ENCODE measurements around the gene ZSWIM4. TPM values are rescaled to one million over a fixed set of nuclear protein-coding genes. Genes with fewer than 3 reads are reported as not detected.

The ZSWIM4 gene
- polyA plus RNA-seq, 3 donors = 0.19 to 1.1 (median 0.23) TPM

- DNase-seq = no peak
- H3K4me3 ChIP-seq (replicated peaks in 1 of 3; ENCODE audit: low read depth in 2 of 3, low read length in 3 of 3) = no peak overlapping the region
- H3K79me2 ChIP-seq (ENCODE audit: insufficient read depth, low read length) = no peaks in the 10 kb centered on the region
- H3K9me3 Mint-ChIP-seq = peaks cover 0 to 3% (median 0%) of the 10 kb centered on the region in 7 donors
- intact Hi-C loops (cut with micrococcal nuclease) = loop anchor here in 1 of 2 donors (5.0 kb wide), 1 partner anchor 83 kb away; no protein-coding TSS in a partner anchor
- WGBS (ENCODE audit: insufficient coverage) = 94% methylated on average over 9 of the region's 18 CpGs
- peaks cover 25 to 33% of the 10 kb centered on the region in 2 donors for H3K4me1 ChIP-seq (ENCODE audit: control insufficient read depth in 1 of 2, insufficient read depth in 2 of 2, low read length in 2 of 2)
- no peak overlapping the region for H3K9ac ChIP-seq (ENCODE audit: insufficient read depth, low read length, poor library complexity, severe bottlenecking)
- H3K36me3 ChIP-seq (replicated peaks in 1 of 2; ENCODE audit: control insufficient read depth in 1 of 2, insufficient read depth in 2 of 2, low read length in 2 of 2) = peaks cover 6% of the 10 kb centered on the region in 2 donors
- no peak overlapping the region for H3K4me3 Mint-ChIP-seq
- H3K4me1 Mint-ChIP-seq = peaks cover 30% of the 10 kb centered on the region
- H2AFZ ChIP-seq (ENCODE audit: insufficient read depth, low read depth, low read length, poor library complexity, severe bottlenecking) = no peak overlapping the region
- H3K27ac ChIP-seq (ENCODE audit: low read depth in 1 of 2, low read length in 2 of 2) = no peak overlapping the region
- H3K27ac Mint-ChIP-seq = no peak overlapping the region
- no peak overlapping the region for H3K4me2 ChIP-seq (replicated peaks; ENCODE audit: extremely low read depth, low read length, poor library complexity, severe bottlenecking)
- TF ChIP-seq CTCF (IDR thresholded peaks at IDR 0.05) = no peak
- peaks cover 6 to 7% of the 10 kb centered on the region in 2 donors for H3K36me3 Mint-ChIP-seq
- no peaks in the 10 kb centered on the region for H3K9me3 ChIP-seq (replicated peaks in 1 of 2; ENCODE audit: control insufficient read depth in 1 of 2, insufficient read depth in 1 of 2, low read length in 2 of 2)
- H3K27me3 Mint-ChIP-seq (ENCODE audit: low read depth in 3 of 3) = peaks cover 0 to 3% (median 0%) of the 10 kb centered on the region in 3 donors
- no peaks in the 10 kb centered on the region for H3K27me3 ChIP-seq (ENCODE audit: control insufficient read depth in 2 of 2, insufficient read depth in 2 of 2, low read length in 2 of 2)
- no peaks in the 10 kb centered on the region for H4K20me1 ChIP-seq (ENCODE audit: insufficient read depth, low read length)
Measured at GRCh38 chr19:13783565-13784500, 11.4 kb upstream of the ZSWIM4 start.

DNA sequence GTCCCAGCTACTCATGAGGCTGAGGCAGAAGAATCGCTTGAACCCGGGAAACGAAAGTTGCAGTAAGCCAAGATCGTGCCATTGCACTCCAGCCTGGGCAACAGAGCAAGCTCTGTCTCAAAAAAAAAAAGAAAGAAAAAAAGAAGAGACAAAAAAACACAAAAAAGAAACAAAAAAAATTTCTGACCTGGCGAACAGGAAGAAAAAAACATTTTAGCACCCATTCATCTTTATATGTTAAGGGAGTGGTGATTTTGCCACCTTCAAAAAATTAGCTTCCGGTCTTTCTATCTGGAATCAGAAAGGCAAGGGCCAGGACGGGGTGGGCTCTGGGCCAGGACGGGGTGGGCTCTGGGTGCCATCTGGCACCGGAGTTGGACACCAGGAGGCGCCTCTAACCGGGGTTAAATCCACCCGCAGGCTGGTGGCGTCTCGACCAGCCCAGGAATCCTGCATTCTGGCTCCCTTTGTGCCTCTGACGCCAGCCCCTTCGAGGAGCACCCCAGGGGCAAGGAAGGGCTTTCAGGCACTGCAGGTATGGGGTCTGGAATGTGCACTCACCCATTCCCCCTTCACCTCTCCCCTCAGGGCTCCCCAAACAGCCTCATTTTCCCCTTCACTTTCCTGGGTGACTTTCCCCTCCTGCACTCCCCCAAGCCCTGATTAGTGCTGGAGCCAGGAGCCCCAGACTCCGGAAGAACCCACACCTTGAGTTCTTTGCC, 10.4 kb upstream of the ZSWIM4 start:
- Histone ChIP-seq H3K4me3 (replicated peaks in 1 of 3; ENCODE audit: low read depth in 2 of 3, low read length in 3 of 3) (no peak overlapping the region), H3K4me1 (ENCODE audit: control insufficient read depth in 1 of 2, insufficient read depth in 2 of 2, low read length in 2 of 2) (peaks cover 35 to 44% of the 10 kb centered on the region in 2 donors), H3K79me2 (ENCODE audit: insufficient read depth, low read length) (no peaks in the 10 kb centered on the region), H3K9ac (ENCODE audit: insufficient read depth, low read length, poor library complexity, severe bottlenecking) (no peak overlapping the region), H3K27me3 (ENCODE audit: control insufficient read depth in 2 of 2, insufficient read depth in 2 of 2, low read length in 2 of 2) (no peaks in the 10 kb centered on the region), H3K36me3 (replicated peaks in 1 of 2; ENCODE audit: control insufficient read depth in 1 of 2, insufficient read depth in 2 of 2, low read length in 2 of 2) (no peaks in the 10 kb centered on the region), H3K27ac (ENCODE audit: low read depth in 1 of 2, low read length in 2 of 2) (no peak overlapping the region), H2AFZ (ENCODE audit: insufficient read depth, low read depth, low read length, poor library complexity, severe bottlenecking) (peak overlapping the region; percentile 53), H3K4me2 (replicated peaks; ENCODE audit: extremely low read depth, low read length, poor library complexity, severe bottlenecking) (peak overlapping the region; percentile 37), H3K9me3 (replicated peaks in 1 of 2; ENCODE audit: control insufficient read depth in 1 of 2, insufficient read depth in 1 of 2, low read length in 2 of 2) (no peaks in the 10 kb centered on the region), H4K20me1 (ENCODE audit: insufficient read depth, low read length) (no peaks in the 10 kb centered on the region)
- Mint-ChIP-seq H3K36me3 (no peaks in the 10 kb centered on the region), H3K4me1 (peaks cover 37% of the 10 kb centered on the region), H3K9me3 (peaks cover 0 to 3% (median 0%) of the 10 kb centered on the region in 7 donors), H3K4me3 (peak overlapping the region; percentile 54 to 67), H3K27me3 (ENCODE audit: low read depth in 3 of 3) (peaks cover 0 to 3% (median 0%) of the 10 kb centered on the region in 3 donors), H3K27ac (peak overlapping the region in 3 of 7 donors; percentile 6 to 61 (median 48))
- peak; percentile 38 to 70 (median 66) for DNase-seq
- TF ChIP-seq CTCF (IDR thresholded peaks at IDR 0.05) = peak; percentile 82
- 23% methylated on average over 14 of the region's 17 CpGs for WGBS (ENCODE audit: insufficient coverage)
- intact Hi-C loops (cut with micrococcal nuclease) = loop anchor here (5.0 kb wide), 3 partner anchors 47 to 82 kb away; no protein-coding TSS in a partner anchor

Data from CD14-positive monocyte (primary cell).